Subcutaneous abdominal adipose tissue (tissue), 5 donors: ENCODE results near the gene CCNL2.

Experiments
- H3K27ac ChIP-seq: one replicate; pipeline ENCODE4 v1.7.0; 2013; ENCODE audit warnings: low read depth, mild to moderate bottlenecking, inconsistent platforms, low read length, moderate library complexity
- H3K27me3 ChIP-seq, 5 donors: one replicate each; pipeline ENCODE4 v1.7.0; 2013; ENCODE audit warnings: low read length in 5 of 5, inconsistent platforms in 1 of 5; ENCODE audit not compliant: control insufficient read depth in 5 of 5, insufficient read depth in 4 of 5
- H3K36me3 ChIP-seq, 5 donors: one replicate each; pipeline ENCODE4 v1.7.0; 2013; ENCODE audit warnings: low read length in 5 of 5; ENCODE audit not compliant: control insufficient read depth in 5 of 5, insufficient read depth in 5 of 5
- H3K4me1 ChIP-seq, 5 donors: one replicate each; pipeline ENCODE4 v1.7.0; 2013; ENCODE audit warnings: low read length in 5 of 5, mild to moderate bottlenecking in 3 of 5, moderate library complexity in 1 of 5; ENCODE audit not compliant: control insufficient read depth in 5 of 5, insufficient read depth in 5 of 5
- H3K4me3 ChIP-seq, 5 donors: one replicate each; pipeline ENCODE4 v1.7.0; 2013; ENCODE audit warnings: low read length in 5 of 5, low read depth in 1 of 5
- H3K9ac ChIP-seq, 5 donors: one replicate each; pipeline ENCODE4 v1.7.0; 2013; ENCODE audit warnings: low read length in 5 of 5, mild to moderate bottlenecking in 4 of 5, moderate library complexity in 3 of 5
- H3K9me3 ChIP-seq, 5 donors: one replicate each; pipeline ENCODE4 v1.7.0; 2013; ENCODE audit warnings: low read length in 5 of 5; ENCODE audit not compliant: control insufficient read depth in 5 of 5
- donor health status: healthy.
- donor health status: healthy.
- donor health status: healthy.
- donor health status: healthy.
- donor health status: healthy.

Gene CCNL2

DNA sequence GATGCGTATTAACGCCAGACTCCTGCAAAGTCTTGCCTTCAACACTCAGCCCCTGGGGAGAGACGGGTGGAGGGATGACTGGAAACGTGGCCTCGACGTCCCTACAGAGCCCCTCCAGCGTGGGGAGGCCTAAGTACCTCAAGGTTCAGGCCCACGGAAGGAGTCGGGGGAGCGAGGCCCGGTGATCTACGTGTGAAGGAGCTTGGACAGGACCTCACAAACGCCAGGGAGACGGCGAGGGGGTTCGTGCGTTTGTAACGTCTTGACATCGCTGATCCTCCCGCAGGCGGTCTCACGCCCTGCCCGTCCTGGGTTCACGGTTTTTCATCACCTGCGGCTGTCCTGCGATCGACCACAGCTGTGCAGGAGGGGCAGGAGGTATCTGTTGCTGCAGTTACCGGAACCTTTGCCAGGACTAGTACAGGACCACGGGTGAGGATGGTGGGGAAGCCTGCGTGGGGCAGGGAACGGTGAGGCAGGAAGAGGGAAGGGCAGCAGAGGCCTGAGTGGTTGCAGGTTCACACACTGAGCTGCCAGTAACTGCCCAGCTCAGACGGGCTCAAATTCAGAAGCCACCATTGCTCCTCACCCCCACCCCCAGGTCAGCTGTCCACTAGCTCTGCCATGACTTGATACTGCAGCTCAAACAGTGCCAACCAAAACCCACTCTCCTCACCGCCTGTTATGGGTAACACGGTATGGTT, 889 bp upstream of the CCNL2 start:
- Histone ChIP-seq H3K4me3 (peak overlapping the region; percentile 82 to 99 (median 94)), H3K27me3 (no peaks in the 10 kb centered on the region), H3K9ac (peak overlapping the region; percentile 74 to 93 (median 90)), H3K36me3 (peaks cover 0 to 62% (median 51%) of the 10 kb centered on the region in 5 donors), H3K9me3 (no peaks in the 10 kb centered on the region), H3K4me1 (peaks cover 15 to 42% (median 34%) of the 10 kb centered on the region in 5 donors), H3K27ac (peak overlapping the region; percentile 77)

DNA sequence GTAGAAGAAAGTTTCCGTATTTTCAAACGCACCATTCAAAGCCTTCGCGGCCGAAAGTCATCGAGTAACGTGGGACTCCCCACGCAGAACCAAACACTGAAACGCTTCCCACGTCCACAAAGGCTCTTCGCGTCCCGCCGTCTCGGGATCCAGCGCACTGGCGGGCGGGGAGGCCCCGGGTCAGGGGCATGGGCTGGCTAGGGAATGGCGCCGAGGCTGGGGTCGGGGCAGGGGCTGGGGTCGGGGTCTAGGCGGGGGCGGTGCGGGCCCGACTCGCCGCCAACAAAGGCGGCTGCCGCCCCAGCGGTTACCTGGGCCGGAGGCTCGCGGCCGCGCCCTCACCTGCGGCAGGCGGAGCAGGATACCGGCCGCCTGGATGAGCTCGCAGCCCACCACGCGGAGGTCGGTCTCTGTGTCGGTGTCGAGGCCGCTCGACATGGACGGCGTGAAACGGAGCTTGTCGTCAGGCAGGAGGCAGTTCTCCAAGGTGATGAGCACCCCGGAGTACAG, 403 bp downstream of the CCNL2 start:
- H3K36me3 ChIP-seq, result peaks cover 0 to 65% (median 53%) of the 10 kb centered on the region in 5 donors
- no peaks in the 10 kb centered on the region for H3K9me3 ChIP-seq
- peak overlapping the region; percentile 26 to 96 (median 90) for H3K9ac ChIP-seq
- peak overlapping the region; percentile 70 to 99 (median 94) for H3K4me3 ChIP-seq
- peaks cover 15 to 41% (median 34%) of the 10 kb centered on the region in 5 donors for H3K4me1 ChIP-seq
- no peaks in the 10 kb centered on the region for H3K27me3 ChIP-seq
- peak overlapping the region; percentile 77 for H3K27ac ChIP-seq

DNA sequence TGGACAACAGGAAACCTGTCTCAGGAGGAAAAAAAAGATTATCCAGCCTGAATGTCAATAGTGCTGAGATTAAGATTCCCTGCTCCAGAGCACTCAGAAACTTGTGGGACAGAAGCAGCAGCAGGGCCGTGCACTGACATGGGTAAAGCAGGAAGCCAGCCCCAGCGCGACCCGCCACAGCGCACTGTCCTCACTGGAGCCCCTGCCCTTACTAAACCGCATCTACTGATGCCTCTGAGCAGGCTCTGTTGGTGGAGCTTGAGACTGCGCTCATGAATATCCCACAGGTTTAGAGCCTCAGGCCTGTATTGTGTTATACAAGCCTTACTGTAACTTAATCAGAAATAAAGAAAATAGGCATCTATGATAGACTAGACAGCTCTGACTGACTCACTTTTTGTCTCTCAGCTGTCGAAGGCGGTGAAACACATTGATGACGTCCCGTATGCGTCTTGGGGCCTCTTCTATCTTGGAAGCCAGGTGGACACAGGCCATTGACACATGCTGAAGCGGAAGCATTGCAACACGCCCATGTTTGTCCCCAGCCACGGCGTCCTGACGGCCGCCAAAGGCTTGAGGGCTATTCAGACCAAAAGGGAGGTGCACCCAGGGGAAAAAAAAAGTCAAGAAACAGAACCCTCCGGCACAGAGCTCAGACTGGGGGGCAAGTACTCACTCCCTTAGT, 1.2 kb downstream of the CCNL2 start:
- peak overlapping the region; percentile 77 for H3K27ac ChIP-seq
- H3K9ac ChIP-seq, result peak overlapping the region in 4 of 5 donors; percentile 86 to 96 (median 92)
- H3K4me3 ChIP-seq, result peak overlapping the region; percentile 70 to 99 (median 94)
- H3K27me3 ChIP-seq, result no peaks in the 10 kb centered on the region
- peaks cover 0 to 66% (median 56%) of the 10 kb centered on the region in 5 donors for H3K36me3 ChIP-seq
- H3K9me3 ChIP-seq, result no peaks in the 10 kb centered on the region
- H3K4me1 ChIP-seq, result peaks cover 15 to 39% (median 34%) of the 10 kb centered on the region in 5 donors

DNA sequence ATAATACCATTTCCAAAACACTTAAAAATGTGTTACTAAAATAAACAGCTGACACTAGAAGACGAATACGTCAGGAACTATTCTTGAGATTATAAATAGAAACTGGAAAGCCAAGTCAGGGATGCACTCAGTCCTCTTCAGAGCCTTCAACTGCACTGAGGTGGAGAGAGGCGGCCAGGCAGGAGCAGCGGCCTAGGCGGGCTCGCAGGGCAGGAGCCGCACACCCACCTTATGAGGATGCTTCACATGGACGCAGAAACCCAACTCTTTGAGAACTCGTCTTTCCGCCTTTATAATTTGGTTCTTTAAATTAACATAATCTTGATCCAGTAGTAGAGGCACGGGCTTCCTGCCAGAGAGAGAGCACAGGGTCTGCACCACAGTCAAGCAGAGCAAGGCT, 4.0 kb downstream of the CCNL2 start:
- Histone ChIP-seq H3K36me3 (peaks cover 10 to 72% (median 65%) of the 10 kb centered on the region in 5 donors), H3K9me3 (no peaks in the 10 kb centered on the region), H3K9ac (no peak overlapping the region), H3K4me3 (no peak overlapping the region), H3K27me3 (no peaks in the 10 kb centered on the region), H3K4me1 (peaks cover 12 to 25% (median 19%) of the 10 kb centered on the region in 5 donors), H3K27ac (no peak overlapping the region)

DNA sequence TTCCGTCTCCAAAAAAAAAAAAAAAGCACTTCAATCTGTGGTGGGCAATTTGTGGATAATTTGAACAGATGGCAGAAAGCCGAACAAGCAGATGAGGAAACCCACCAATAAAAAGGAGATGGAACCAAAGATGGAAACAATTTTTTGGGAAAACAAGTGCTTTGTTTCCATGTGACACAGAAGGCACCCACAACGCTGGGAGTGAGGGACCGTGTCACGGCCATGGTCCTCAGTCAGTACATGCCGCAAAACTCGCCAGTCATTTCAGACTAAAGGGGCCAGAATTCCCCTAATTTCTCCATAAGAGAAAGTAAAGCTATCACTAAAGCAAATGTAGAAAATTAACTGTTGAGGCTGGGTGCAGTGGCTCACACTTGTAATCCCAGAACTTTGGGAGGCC, 5.0 kb downstream of the CCNL2 start:
- no peaks in the 10 kb centered on the region for H3K9me3 ChIP-seq
- H3K4me1 ChIP-seq, result peaks cover 8 to 17% (median 13%) of the 10 kb centered on the region in 5 donors
- no peak overlapping the region for H3K27ac ChIP-seq
- H3K36me3 ChIP-seq, result peaks cover 10 to 82% (median 75%) of the 10 kb centered on the region in 5 donors
- no peak overlapping the region for H3K4me3 ChIP-seq
- no peak overlapping the region for H3K9ac ChIP-seq
- no peaks in the 10 kb centered on the region for H3K27me3 ChIP-seq

DNA sequence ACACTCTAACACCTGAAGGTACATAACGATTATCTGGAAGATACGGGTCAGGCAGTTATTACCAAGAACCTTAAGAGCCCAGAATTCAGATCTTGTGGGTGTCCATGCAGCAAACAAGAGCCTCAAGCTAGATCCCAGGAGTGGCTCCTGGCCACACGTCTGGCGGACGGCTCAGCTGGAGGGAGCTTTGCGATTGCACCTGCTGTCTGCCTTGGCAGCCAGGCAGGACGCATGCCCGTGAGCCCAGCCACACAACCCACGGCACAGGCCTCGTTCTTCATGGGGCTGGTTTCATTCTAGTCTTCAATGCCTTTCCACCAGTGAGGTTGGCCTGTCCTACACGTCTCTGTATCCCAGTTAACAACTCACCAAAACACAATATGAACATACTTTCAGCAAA, 5.7 kb downstream of the CCNL2 start:
- Histone ChIP-seq H3K9me3 (no peaks in the 10 kb centered on the region), H3K36me3 (peaks cover 10 to 89% (median 78%) of the 10 kb centered on the region in 5 donors), H3K4me3 (no peak overlapping the region), H3K4me1 (peaks cover 8 to 15% (median 11%) of the 10 kb centered on the region in 5 donors), H3K27ac (no peak overlapping the region), H3K9ac (no peak overlapping the region), H3K27me3 (no peaks in the 10 kb centered on the region)

DNA sequence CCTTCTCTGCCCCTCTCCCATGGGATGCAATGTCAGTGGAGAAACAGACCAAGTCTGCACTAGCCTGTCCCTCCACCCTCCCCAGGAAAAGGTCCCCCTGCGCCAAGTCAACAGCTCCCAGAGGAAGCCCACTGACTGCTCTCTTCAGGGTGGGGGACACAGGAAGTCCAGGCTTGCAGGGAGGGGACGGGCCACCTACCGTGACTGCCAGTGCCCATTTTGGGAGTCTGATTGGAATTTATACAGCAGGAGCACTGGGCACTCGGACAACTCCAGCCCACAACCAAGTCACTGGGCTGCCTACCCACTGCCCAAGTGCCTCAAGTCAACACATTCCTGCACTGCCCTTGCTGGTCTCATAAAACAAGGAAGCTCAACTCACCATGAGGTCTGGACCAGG, 6.1 kb downstream of the CCNL2 start:
- Histone ChIP-seq H3K36me3 (peaks cover 10 to 93% (median 81%) of the 10 kb centered on the region in 5 donors), H3K9me3 (no peaks in the 10 kb centered on the region), H3K4me3 (no peak overlapping the region), H3K9ac (no peak overlapping the region), H3K27me3 (no peaks in the 10 kb centered on the region), H3K4me1 (peaks cover 5 to 11% (median 7%) of the 10 kb centered on the region in 5 donors), H3K27ac (no peak overlapping the region)

DNA sequence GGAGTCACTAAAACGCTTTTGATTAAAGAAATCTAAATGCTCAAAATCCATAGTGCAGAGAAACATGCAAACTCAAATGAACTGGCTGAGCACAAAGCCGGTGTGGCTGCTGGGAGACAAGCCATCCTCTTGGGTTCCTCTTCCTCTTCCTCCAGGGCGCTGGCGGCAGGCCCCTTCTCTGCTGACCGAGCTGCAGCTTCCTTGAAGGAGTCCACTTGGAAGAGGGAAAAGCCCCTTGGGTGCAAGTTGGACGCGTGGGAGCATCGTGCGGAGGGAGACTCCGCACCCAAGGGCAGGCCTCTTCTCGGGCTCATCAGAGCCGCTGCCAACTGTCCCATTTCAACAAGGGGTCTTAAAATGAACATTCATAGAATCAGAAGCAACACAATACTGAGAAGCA, 7.9 kb downstream of the CCNL2 start:
- no peak overlapping the region for H3K9ac ChIP-seq
- peaks cover 12 to 98% (median 87%) of the 10 kb centered on the region in 5 donors for H3K36me3 ChIP-seq
- no peaks in the 10 kb centered on the region for H3K9me3 ChIP-seq
- no peaks in the 10 kb centered on the region for H3K27me3 ChIP-seq
- H3K27ac ChIP-seq, result no peak overlapping the region
- no peak overlapping the region for H3K4me3 ChIP-seq
- H3K4me1 ChIP-seq, result no peaks in the 10 kb centered on the region

DNA sequence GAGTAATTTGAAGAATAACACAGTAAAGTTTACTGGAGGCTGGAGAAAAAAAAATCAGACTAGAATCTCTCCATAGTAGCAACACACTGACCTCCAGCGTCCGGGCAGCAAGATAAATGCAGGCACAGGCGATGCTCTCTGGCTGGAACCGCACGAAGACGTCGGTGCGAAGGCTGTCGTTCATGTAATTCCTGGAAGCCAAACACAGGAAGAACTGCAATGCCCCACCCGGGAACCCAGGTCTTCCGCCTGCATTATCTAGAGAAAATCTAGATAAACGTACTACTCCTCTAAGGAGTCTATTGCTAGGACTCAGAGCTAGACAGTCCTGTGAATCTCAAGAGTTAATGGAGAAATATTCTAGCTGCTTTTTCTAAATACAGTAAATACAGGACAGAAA, 8.5 kb downstream of the CCNL2 start:
- H3K4me1 ChIP-seq, result no peaks in the 10 kb centered on the region
- no peak overlapping the region for H3K4me3 ChIP-seq
- H3K9ac ChIP-seq, result no peak overlapping the region
- no peak overlapping the region for H3K27ac ChIP-seq
- H3K9me3 ChIP-seq, result no peaks in the 10 kb centered on the region
- no peaks in the 10 kb centered on the region for H3K27me3 ChIP-seq
- peaks cover 12 to 99% (median 91%) of the 10 kb centered on the region in 5 donors for H3K36me3 ChIP-seq

DNA sequence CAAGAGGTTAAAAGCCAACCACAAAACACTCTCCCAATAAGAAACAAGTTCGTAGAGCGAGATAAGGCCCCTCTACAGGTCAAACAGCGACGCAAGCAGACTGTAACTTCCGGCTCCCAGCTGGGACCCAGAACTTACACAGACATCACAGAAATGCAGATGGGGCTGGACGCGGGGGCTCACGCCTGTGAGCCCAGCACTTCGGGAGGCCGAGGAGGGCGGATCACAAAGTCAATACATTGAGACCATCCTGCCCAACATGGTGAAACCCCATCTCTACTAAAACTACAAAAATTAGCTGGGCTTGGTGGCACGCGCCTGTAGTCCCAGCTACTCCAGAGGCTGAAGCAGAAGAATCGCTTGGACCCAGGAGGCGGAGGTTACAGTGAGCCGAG, 11.1 kb downstream of the CCNL2 start:
- H3K9me3 ChIP-seq, result no peaks in the 10 kb centered on the region
- H3K27ac ChIP-seq, result no peak overlapping the region
- no peaks in the 10 kb centered on the region for H3K27me3 ChIP-seq
- no peak overlapping the region for H3K4me3 ChIP-seq
- no peak overlapping the region for H3K9ac ChIP-seq
- peaks cover 12 to 85% (median 73%) of the 10 kb centered on the region in 5 donors for H3K36me3 ChIP-seq
- no peaks in the 10 kb centered on the region for H3K4me1 ChIP-seq
